GM19035 (cell line): ENCODE data around the gene TRPM2.
"Not testable (repeated sequence)": the region's sequence is repeated elsewhere in the genome, so short reads cannot be mapped to it uniquely, and the experiment has no call there.

Experiments used
- ATAC-seq: cut with Tn5 transposase; IDR thresholded peaks from one replicate; pipeline ENCODE4 v1.9.1; 2021; ENCODE audit not compliant: unreplicated experiment

TRPM2 gene

DNA sequence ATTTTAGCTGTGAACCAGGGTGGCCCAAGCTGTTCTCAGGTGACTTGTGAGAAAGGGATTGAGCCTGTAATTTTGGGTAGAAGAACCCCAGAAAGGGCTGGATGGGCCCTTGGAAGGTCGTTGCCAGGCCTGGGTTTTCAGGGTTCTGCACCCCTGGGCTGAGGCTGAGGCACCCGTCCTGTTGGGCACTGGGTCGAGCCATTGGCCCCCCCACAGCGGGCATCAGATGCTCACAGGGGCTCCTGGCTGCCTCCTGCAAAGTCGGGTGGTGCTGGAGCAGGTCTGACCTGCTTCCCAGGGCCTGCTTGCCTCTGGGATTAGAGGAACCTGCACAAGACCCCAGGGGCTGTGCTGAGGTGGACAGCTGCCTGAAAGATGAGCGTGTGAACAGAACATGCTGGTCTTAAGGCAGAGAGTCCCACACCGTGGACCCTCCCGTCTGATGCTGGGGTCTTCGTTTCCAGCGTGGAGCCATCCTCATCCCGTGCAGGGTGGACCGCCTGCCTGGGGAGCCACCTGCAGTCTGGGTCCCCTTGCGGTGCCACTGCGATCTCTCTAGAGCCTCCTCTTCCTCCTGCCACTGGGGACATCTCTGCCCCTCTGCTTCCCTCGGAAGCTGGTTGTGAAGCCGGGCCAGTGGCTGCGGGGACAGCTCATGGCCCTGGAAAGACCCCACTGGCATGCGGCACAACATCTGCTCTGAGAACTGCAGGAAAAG lies 1.7 kb upstream of the TRPM2 start:
- no peak for ATAC-seq

DNA sequence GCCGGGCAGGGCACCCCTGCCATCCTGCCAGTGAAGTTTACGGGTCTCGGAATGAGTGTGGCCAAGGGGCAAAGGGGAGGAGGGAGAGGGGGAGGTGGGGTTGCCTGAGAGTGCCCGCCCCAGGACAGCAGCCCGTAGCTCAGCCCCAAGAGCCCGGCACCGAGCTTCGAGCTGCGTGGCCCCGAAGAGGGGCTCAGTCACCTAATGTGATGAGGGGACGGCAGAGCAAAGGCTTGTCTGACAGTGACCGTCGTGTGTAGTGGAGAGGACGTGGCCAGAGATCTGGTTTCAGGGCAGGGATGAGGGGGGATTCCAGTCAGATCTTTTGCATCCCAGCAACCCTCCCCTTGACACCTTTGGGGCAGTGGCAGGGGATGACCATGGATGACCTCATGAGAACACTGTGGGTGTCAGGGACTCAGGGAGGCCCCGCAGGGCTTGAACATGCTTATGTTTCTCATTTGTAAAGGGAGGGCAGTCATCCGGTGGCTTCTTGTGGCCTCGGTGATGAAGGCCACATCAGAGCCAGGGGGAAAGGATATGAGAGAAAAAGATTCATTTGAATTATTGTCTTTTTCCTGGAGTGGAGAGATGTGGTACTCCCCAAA lies 1.1 kb upstream of the TRPM2 start:
- no peak for ATAC-seq

DNA sequence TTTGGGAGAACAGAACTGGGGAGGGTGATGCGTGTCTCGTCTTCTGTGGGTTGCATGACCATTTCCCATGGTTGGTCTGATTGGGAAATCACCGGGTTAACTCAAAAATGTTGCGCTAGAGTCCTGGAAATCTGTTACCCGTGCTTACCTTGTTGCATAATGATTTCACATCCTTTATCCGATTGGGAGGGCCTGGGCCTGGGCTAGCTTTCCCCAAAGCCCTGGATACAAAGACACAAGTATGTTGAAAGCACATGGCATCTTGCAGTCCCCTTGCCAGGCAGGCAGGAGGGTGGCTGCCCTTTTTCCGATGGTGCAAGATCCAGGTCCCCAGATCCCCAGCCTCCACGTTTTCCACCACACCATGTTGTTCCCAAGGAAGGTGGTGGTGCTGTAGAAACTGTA lies 582 bp downstream of the TRPM2 start:
- no peak for ATAC-seq

DNA sequence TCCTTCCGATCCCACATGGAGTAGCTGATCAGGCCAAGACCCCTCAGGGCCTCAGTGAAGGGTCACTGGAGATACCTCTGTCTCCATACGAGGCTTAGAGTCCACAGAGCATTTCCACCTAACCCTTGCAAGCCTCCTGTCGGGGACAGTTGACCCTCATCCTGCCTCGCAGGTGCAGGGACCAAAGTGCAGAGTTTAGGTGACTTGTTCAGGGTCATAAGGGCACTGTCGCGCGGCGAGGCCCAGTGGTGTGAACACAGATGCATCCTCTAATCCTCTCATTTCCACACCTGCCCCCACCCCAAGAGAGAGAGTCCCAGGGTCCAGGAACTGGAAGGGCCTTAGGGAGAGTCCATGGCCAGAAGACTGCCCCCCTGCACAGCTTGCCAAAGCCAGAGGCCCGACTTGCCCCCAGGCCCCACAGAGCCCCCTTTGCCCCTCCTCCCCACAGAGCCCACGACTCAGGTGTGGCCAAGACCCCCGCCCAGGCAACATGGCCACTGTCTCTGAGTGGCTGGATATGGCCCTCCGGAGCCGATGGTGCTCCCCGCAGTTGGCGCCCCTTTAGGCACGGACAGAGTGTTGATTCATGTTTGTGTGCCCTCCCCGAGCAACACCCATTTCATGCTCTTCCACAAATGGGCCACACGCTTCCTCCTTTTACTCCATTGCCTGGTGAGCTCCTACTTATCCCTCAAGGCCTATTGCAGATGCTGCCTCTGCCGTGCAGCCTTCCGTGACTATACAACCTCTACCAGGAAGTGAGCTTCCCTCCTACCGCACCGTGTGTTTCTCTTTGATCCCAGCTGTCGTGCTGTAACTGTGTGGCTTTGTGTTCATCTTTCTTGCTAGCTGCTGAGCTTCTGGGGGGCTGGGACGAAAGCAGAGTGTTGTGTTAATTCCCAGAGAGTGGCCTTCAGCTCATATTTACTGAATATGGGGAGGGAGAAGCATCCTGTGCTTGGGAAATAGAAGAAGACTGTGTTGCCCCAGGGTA lies 1.7 kb downstream of the TRPM2 start:
- ATAC-seq = no peak

DNA sequence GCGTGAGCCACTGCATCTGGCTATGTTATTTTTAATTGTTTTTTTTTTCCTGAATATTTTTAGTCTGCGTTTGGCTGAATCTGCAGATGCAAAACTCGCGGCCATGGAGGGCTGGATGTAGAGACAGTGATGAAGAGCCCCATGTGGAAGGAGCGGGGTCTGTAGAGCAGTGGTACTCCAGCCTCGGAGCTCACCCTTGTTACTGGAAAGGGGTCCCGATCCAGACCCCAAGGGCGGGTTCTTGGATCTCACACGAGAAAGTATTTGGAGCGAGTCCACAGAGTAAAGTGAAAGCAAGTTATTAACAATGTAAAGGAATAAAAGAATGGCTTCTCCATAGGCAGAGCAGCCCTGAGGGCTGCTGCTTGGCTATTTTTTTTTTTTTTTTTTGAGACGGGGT lies 2.7 kb downstream of the TRPM2 start:
- no peak for ATAC-seq

DNA sequence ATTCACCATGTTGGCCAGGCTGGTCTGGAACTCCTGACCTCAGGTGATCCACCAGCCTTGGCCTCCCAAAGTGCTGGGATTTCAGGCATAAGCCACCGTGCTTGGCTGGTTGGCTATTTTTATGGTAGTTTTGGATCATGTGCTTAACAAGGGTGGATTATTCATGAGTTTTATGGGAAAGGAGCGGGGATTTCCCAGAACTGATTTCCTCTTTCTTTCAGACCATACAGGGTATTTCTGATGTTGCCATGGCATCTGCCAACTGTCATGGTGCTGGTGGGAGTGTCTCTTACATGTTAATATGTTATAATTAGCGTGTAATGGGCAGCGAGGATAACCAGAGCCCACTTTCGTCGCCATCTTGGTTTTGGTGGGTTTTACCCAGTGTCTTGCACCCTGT lies 3.2 kb downstream of the TRPM2 start:
- no peak for ATAC-seq

DNA sequence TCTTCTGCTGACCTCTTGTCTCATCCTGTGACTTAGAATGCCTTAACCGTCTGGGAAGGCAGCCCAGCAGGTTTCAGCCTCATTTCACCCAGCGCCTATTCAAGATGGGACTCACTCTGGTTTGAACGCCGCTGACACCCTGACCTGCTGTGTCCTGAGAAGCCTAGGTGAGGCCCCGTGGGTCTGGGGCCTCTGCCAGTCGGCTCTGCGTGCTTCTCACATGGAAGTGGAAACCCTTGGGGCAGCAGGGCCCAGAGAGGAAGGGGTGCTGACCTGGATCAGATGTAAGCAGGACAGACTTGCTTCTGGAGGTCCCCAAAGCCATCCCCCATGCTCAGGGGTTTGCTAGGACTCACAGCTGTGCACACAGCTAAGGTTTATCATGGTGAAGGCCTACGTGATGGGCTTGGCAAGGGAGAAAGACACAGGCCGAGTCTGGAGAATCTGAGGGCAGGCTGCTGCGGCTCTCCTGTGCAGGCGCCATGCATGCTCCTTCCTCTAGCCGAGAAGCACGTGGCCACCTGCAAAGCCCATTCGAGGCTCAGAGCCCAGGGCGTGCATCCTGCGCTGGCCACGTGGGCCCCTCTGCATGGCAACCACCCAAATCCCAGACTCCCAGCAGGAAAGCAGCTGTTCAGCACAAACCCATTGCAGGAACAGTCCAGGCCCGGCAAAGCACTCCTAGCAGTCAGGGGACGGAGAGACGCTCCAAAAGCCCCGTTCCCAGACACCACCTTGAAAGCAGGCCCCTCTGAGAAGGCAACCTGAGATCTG lies 3.8 kb downstream of the TRPM2 start:
- no peak for ATAC-seq

DNA sequence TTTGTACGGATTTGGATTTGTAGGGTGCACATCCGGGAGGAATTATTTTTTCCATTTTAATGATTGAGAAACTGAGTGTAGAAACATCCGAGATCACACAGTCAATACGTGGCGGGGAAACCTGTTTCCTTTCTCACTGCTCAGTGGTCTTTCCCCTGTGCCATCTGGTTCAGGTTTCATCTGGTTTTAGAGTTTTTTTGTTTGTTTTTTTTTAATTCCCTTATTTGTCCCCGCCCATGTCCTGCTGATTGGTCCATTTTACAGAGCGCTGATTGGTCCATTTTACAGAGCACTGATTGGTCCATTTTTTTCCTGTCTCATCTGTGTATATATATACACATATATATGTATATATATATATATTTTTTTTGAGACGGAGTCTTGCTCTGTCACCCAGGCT lies 6.0 kb downstream of the TRPM2 start:
- no peak for ATAC-seq

DNA sequence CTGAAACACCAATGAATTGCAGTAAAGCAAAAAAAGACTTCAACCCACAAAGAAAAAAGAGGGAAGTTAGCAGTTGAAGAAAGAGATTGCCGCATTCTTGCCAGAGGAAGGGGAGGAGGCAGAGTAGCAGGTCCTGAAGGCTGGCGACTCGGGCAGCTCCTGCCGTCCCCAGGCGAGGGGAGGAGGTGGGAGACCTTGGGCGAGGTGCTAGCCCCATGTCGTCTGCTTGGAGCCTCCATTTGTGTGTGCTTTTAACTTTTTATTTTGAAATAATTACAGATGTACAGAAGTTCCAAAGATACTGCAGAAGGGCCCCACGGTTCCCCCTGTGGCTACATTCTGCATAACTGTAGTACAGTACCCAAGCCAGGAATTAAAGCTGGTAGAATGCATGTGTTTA lies 6.7 kb downstream of the TRPM2 start:
- ATAC-seq = no peak

DNA sequence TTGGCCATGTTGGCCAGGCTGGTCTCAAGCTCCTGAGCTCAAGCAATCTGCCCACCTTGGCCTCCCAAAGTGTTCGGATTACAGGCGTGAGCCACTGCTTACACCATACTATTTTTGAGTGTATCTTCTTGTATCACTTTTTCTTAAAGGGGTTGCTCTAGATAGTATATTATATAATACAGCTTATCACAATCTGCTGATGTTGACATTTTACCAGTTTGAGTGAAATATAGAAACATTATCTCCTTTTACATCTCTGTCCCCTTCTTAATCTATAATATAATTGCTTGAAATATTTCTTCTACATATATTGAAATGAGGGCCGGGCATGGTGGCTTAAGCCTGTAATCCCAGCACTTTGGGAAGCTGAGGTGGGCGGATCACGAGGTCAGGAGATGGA lies 8.5 kb downstream of the TRPM2 start:
- not testable (repeated sequence) for ATAC-seq

DNA sequence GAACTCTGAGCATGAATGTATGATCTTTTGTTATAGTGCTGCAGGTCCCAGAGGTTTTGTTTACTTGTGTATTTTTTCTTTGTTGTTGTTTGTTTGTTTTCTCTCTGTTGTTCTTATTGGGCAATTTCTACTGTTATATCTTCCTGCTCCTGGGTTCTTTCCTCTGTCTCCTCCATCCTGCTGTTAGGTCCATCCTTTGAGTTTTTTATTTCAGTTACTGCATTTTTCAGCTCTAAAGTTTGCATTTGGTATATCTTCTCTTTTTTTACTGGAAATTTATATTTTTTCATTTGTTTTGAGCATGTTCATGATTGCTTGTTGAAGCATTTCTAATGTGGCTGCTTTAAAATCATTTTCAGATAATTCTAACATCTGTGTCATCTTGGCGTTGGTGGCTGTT lies 9.9 kb downstream of the TRPM2 start:
- ATAC-seq = no peak

DNA sequence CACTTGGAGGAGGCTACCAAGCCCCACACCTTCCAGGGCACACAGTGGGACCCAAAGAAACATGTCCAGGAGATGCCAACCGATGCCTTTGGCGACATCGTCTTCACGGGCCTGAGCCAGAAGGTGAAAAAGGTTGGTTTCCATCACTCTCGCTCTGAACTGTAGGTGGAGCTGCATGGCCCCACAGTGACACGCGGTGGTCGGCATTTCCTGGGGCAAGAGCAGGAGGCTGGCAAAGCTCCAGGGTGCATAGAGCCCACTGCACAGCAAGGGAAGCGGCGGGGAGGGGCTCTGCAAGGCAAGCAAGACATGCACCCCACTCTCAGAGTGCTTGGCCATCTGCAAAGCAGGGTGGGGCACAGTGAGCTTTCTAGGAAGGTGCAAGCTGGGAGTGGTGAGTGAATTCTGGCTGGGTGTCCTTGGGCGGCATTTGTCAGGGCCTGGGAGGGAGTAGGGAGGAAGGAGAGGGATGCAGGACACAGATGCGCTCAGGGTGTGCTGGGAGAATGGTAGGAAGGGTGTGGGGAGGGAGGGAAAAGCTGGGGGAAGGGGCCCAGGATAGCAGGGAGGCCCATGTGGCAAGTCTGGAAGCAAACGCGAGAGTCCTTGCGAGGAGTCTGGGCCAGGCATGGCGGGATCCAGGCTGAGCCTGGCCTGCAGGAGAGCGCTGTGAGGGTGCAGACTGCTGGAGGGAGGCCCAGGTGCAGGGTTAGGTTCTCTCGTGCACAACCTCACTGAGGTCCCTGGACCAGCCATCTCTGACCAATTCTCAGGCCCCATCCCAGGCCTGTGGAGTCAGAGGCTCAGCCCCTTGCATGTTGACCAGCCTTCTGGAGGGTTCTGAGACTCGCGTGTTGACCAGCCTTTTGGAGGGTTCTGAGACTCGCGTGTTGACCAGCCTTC lies 11.0 kb downstream of the TRPM2 start:
- no peak for ATAC-seq

DNA sequence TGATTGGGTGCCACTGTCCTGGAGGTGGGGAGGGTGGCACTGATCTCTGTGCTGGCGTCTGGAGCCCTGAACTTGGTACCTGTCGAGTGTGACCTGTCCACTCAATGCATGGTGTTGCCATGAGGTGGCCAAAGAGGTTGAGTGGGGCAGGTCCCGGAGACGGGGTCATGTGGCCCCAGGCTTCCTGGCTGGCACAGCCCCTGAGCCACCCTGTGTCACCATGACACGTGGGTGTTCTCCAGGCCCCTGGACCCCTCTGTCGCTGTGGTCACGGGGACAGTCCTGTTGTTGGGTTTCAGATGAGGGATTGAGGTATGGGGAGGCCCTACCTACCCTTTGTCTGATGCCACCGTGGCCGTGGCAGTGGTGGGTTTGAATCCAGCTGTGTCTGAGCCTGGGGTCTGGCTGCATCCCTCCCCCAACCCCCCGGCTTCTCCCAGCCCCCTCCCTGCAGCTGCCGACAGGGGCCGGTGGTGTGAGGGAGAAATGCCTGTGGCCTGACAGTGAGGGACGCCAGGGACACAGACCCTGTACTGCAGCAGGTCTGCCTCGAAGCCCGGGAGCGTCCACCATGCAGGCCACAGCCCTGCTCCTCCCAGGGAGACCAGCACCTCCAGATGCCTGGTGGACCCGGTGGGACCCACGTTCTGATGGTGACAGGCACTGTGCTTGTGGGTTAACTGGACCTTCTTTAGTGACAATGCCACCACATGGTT lies 12.0 kb downstream of the TRPM2 start:
- ATAC-seq = no peak

DNA sequence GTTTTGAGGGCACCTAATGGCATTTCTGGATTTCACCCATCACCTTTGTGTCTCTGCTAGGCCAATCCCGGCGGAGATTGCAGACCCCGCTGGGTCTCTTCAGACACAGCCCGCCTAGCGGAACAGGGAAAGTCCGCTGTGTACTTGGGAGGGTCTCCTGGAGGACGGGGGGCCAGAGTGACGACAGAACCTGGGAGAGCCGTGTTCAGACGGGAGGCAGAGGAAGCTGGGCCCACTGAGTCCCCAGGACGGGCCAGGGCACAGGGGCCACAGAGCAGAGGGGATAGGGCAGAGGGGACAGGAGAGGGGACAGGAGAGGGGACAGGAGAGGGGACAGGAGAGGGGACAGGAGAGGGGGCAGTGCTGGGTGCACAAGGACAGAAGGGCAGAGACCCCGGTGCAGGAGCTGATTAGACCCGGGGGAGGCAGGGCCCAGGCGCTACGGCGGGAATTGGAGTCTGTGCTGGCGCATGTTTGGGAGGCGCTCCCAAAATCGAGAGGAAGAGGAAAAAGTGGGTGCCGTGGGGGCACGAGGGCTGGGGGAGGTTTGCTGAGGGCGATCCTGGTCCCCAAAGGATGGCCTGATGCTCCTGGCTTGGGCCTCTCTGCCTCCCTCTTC lies 12.7 kb downstream of the TRPM2 start:
- no peak for ATAC-seq

DNA sequence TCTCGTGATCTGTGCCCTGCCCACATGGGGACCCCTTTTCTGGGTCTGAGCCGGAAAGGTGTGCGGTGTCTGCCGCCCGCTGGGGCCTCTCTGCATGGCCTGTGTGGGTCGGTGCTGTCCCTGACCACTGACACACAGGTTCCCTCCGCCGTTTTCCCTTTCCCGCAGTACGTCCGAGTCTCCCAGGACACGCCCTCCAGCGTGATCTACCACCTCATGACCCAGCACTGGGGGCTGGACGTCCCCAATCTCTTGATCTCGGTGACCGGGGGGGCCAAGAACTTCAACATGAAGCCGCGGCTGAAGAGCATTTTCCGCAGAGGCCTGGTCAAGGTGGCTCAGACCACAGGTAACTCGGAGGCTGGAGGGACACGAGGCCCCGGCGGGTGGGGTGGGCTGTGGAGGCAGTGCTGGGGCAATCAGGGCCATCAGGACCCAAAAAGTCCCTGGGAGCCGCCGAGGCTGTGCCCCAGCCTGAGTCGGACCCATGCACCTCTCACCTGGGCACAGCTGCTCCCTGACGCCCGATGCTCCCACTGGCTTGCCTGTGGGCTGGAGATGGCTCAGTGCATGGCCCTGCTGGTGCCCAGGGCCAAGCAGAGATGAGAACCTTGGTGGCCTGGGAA lies 13.3 kb downstream of the TRPM2 start:
- ATAC-seq = no peak

DNA sequence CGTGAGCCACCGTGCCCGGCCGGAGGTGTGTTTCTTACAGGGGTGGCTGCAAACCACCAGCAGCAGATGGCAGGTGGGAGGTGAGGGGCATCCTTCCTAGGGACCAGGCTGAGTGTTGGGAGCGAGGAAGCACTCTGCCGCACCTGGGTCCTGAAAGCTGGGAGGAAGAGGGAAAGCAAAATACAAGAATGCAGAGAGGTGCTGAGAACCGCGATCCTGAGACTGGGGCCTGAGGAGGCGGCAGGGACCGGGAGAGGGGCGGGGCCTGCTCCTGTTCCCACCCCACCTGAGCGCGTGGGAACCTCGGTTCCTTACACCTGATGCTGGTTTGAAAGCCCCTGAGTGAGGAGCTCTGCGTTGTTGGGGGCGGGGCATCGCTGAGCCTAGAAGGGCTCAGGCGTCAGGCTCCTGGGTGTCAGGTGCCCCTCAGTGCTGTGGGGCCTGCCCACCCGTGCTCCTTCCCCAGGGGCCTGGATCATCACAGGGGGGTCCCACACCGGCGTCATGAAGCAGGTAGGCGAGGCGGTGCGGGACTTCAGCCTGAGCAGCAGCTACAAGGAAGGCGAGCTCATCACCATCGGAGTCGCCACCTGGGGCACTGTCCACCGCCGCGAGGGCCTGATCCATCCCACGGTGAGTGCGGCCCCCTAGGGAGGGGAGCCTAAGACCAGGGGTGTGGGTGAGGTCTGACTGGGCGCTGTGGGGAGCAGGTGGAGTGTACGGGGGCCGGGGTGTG lies 15.5 kb downstream of the TRPM2 start:
- no peak for ATAC-seq

DNA sequence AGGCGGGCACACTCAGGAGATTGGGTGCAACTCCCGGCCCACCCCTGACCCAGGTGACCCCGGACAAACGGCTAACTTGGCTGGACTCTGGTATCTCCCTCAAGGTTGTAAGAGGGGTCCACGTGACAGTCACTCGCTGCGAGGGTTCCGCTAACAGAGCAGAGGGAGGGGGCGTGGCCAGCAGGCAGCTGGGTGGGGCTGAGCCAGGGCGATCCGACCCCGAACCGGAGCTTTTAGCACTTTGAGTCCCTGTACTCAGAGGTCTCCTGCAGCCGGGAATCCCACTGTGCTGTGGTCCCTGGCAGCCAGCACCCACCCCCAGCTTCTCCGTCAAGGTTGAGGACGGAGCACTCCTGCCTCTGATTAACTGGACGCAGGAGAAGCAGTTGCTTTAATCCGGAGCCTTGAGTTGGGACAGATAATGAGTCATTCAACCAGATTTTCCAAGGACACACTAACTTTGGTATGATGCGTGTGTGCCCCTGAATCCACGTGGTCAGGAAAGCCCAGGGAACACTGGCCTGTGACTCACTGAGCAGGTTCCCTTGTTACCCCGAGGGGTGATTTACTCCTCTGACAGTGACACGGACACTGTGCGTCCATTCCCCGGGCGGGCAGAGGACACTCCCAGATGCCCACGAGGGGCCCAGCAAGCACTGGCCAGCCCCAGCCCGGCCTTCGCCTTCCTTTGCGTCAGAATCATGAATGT lies 16.8 kb downstream of the TRPM2 start:
- no peak for ATAC-seq
